GM23338 (cell line): Measurements from ENCODE around the gene NR2C2. TPM values are rescaled to one million over a fixed set of nuclear protein-coding genes. Genes with fewer than 3 reads are reported as not detected.
A peak's percentile ranks its signal among the peaks of the same experiment; 100 is the strongest.

Experiments
- ATAC-seq: fragments of 200-7000 bp; cut with Tn5 transposase; 3 replicates; pipeline ENCODE4 v1.9.1; 2020
- DNase-seq: peaks from one replicate; pipeline ENCODE4 v3.0.0-alpha.2; 2015; ENCODE audit warnings: low spot score
- H2AFZ ChIP-seq: fragments of 200-600 bp; sonication (generic); 2 replicates; pipeline ENCODE4 v1.8.0; 2016; ENCODE audit warnings: antibody characterized with exemption, mild to moderate bottlenecking, moderate library complexity
- H3F3A ChIP-seq: fragments of 200-600 bp; sonication (generic); replicated peaks from 2 replicates; pipeline ENCODE4 v1.8.0; 2017; ENCODE audit warnings: antibody characterized with exemption, mixed run types, low read depth
- H3K27ac ChIP-seq: fragments of 200-600 bp; sonication (generic); 2 replicates; pipeline ENCODE4 v1.6.1; 2016; ENCODE audit warnings: low read depth
- H3K27me3 ChIP-seq: fragments of 200-600 bp; sonication (generic); 2 replicates; pipeline ENCODE4 v1.8.0; 2016; ENCODE audit warnings: mild to moderate bottlenecking, mixed run types, moderate library complexity; ENCODE audit not compliant: insufficient read depth
- H3K36me3 ChIP-seq: fragments of 200-600 bp; sonication (generic); 2 replicates; pipeline ENCODE4 v1.8.0; 2016; ENCODE audit warnings: mild to moderate bottlenecking; ENCODE audit not compliant: insufficient read depth
- H3K4me1 ChIP-seq: fragments of 200-600 bp; sonication (generic); 2 replicates; pipeline ENCODE4 v1.8.0; 2016; ENCODE audit warnings: mild to moderate bottlenecking, moderate library complexity; ENCODE audit not compliant: insufficient read depth
- H3K4me2 ChIP-seq: fragments of 200-600 bp; sonication (generic); 2 replicates; pipeline ENCODE4 v1.7.1; 2017; ENCODE audit warnings: mixed run types
- H3K4me3 ChIP-seq: fragments of 200-600 bp; sonication (generic); 2 replicates; pipeline ENCODE4 v1.6.1; 2016; ENCODE audit warnings: mixed run types
- H3K79me2 ChIP-seq: fragments of 200-600 bp; sonication (generic); replicated peaks from 2 replicates; pipeline ENCODE4 v1.8.0; 2017; ENCODE audit warnings: mild to moderate bottlenecking; ENCODE audit not compliant: insufficient read depth
- H3K9me2 ChIP-seq: fragments of 200-600 bp; sonication (generic); 2 replicates; pipeline ENCODE4 v1.8.0; 2017; ENCODE audit not compliant: insufficient read depth
- H4K20me1 ChIP-seq: fragments of 200-600 bp; sonication (generic); replicated peaks from 2 replicates; pipeline ENCODE4 v1.8.0; 2017; ENCODE audit warnings: mild to moderate bottlenecking; ENCODE audit not compliant: insufficient read depth
- H3K27ac Mint-ChIP-seq: 2 replicates; pipeline ENCODE4 v1.8.0; 2020; ENCODE audit warnings: inconsistent platforms, mild to moderate bottlenecking, moderate library complexity, mixed read lengths
- H3K27me3 Mint-ChIP-seq: 3 replicates; pipeline ENCODE4 v1.8.0; 2022; ENCODE audit warnings: low read depth, mild to moderate bottlenecking, moderate library complexity, mixed read lengths, inconsistent platforms; ENCODE audit not compliant: insufficient read depth, poor library complexity
- H3K36me3 Mint-ChIP-seq: 3 replicates; pipeline ENCODE4 v1.8.0; 2021; ENCODE audit warnings: low read depth, mild to moderate bottlenecking, inconsistent platforms, moderate library complexity, mixed read lengths
- H3K4me1 Mint-ChIP-seq: 3 replicates; pipeline ENCODE4 v1.8.0; 2020; ENCODE audit warnings: mild to moderate bottlenecking, inconsistent platforms, mixed read lengths
- H3K4me3 Mint-ChIP-seq: 3 replicates; pipeline ENCODE4 v1.8.0; 2021; ENCODE audit warnings: moderate library complexity, mild to moderate bottlenecking, inconsistent platforms, mixed read lengths
- H3K9me3 Mint-ChIP-seq: 3 replicates; pipeline ENCODE4 v1.8.0; 2020; ENCODE audit warnings: moderate library complexity, mild to moderate bottlenecking, inconsistent platforms, mixed read lengths
- CREB1 ChIP-seq: fragments of 250-450 bp; sonication (Bioruptor Pico); IDR thresholded peaks from 2 replicates; pipeline ENCODE4 v1.5.0; 2020; ENCODE audit warnings: low read depth, mild to moderate bottlenecking, moderate library complexity
- ETS1 ChIP-seq: IDR thresholded peaks from 2 replicates; pipeline ENCODE4 v1.6.1; 2016; ENCODE audit warnings: antibody characterized with exemption
- EZH2 ChIP-seq: fragments of 200-600 bp; sonication (generic); IDR thresholded peaks from one replicate; pipeline ENCODE4 v1.8.0; 2017; ENCODE audit warnings: antibody characterized with exemption, mild to moderate bottlenecking, low read depth; ENCODE audit not compliant: unreplicated experiment
- EZH2phosphoT487 ChIP-seq: fragments of 200-600 bp; sonication (generic); IDR thresholded peaks from one replicate; pipeline ENCODE4 v1.8.1; 2018; ENCODE audit warnings: antibody characterized with exemption; ENCODE audit not compliant: unreplicated experiment
- JUNB ChIP-seq: IDR thresholded peaks from one replicate; pipeline ENCODE4 v1.6.1; 2016; ENCODE audit warnings: antibody characterized with exemption; ENCODE audit not compliant: unreplicated experiment
- NANOG ChIP-seq: IDR thresholded peaks from 2 replicates; pipeline ENCODE4 v1.6.1; 2016; ENCODE audit warnings: antibody characterized with exemption, borderline replicate concordance
- POLR2AphosphoS5 ChIP-seq: IDR thresholded peaks from 2 replicates; pipeline ENCODE4 v1.6.1; 2016; ENCODE audit warnings: antibody characterized with exemption, low read depth
- STAT1 ChIP-seq: IDR thresholded peaks from one replicate; pipeline ENCODE4 v1.6.1; 2016; ENCODE audit warnings: antibody characterized with exemption; ENCODE audit not compliant: unreplicated experiment
- ZNF114 ChIP-seq: fragments of 250-450 bp; sonication (Bioruptor Pico); IDR thresholded peaks from 2 replicates; pipeline ENCODE4 v1.5.0; 2020; ENCODE audit warnings: mild to moderate bottlenecking, moderate library complexity
- ZNF331 ChIP-seq: fragments of 250-450 bp; sonication (Bioruptor Pico); IDR thresholded peaks from 2 replicates; pipeline ENCODE4 v1.5.0; 2020; ENCODE audit warnings: low read depth, mild to moderate bottlenecking, moderate library complexity
- polyA plus RNA-seq: library from polyadenylated mRNA; unstranded; fragments of >200 nt; fragmentation: Nextera tagmentation; extraction: Ambion mirVana; gene quantifications from 2 replicates; pipeline ENCODE4 v1.2.1, GENCODE V29; 2016
- total RNA-seq: library from RNA; depleted of rRNA; stranded (reverse); fragments of >200 nt; shearing (Covaris generic); gene quantifications from 2 replicates; pipeline ENCODE4 v1.2.3, GENCODE V29; 2014
- TF ChIP-seq, protein P1 (sequence below): IDR thresholded peaks from one replicate; pipeline ENCODE4 v1.6.1; 2018; ENCODE audit warnings: antibody characterized with exemption; ENCODE audit not compliant: unreplicated experiment
- TF ChIP-seq, protein P2 (sequence below): fragments of 250-450 bp; sonication (Bioruptor Pico); IDR thresholded peaks from 2 replicates; pipeline ENCODE4 v1.5.0; 2020; ENCODE audit warnings: mild to moderate bottlenecking, moderate library complexity

Gene NR2C2
- total and polyA plus RNA-seq, 2 experiments from 2014 or later = 12.0 to 57.2 TPM

DNA sequence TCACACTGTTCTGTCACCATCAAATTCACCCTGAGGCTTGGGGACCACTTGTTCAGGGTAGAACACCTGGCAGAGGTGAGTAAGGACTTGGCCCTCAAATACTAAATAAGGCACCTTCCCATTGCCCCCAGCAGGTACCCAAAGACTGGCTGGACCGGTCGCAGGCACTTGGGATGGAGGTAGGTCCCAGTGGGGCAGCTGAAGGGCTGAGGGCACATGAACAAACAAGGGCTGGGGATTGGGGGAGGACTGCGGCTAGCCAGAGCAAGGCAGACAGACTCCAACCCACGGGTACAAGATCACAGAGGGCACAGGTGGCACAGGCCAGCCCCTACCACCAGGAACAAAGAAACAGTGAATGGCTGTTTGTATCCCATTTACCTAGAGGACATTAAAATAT lies 115.9 kb downstream of the NR2C2 start:
- no peaks in the 10 kb centered on the region for H3K9me2 ChIP-seq
- peaks cover 6% of the 10 kb centered on the region; the same call in 1 of the 2 replicates for H3K4me1 ChIP-seq
- TF ChIP-seq NANOG (no peak), STAT1 (no peak), JUNB (no peak), ZNF331 (CRISPR knock-in tag) (no peak), ZNF114 (no peak), POLR2AphosphoS5 (no peak), CREB1 (CRISPR knock-in tag) (no peak), EZH2 (no peak), EZH2phosphoT487 (no peak), ETS1 (no peak)
- TF ChIP-seq, protein P1, sequence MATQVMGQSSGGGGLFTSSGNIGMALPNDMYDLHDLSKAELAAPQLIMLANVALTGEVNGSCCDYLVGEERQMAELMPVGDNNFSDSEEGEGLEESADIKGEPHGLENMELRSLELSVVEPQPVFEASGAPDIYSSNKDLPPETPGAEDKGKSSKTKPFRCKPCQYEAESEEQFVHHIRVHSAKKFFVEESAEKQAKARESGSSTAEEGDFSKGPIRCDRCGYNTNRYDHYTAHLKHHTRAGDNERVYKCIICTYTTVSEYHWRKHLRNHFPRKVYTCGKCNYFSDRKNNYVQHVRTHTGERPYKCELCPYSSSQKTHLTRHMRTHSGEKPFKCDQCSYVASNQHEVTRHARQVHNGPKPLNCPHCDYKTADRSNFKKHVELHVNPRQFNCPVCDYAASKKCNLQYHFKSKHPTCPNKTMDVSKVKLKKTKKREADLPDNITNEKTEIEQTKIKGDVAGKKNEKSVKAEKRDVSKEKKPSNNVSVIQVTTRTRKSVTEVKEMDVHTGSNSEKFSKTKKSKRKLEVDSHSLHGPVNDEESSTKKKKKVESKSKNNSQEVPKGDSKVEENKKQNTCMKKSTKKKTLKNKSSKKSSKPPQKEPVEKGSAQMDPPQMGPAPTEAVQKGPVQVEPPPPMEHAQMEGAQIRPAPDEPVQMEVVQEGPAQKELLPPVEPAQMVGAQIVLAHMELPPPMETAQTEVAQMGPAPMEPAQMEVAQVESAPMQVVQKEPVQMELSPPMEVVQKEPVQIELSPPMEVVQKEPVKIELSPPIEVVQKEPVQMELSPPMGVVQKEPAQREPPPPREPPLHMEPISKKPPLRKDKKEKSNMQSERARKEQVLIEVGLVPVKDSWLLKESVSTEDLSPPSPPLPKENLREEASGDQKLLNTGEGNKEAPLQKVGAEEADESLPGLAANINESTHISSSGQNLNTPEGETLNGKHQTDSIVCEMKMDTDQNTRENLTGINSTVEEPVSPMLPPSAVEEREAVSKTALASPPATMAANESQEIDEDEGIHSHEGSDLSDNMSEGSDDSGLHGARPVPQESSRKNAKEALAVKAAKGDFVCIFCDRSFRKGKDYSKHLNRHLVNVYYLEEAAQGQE = no peak
- TF ChIP-seq, protein P2, sequence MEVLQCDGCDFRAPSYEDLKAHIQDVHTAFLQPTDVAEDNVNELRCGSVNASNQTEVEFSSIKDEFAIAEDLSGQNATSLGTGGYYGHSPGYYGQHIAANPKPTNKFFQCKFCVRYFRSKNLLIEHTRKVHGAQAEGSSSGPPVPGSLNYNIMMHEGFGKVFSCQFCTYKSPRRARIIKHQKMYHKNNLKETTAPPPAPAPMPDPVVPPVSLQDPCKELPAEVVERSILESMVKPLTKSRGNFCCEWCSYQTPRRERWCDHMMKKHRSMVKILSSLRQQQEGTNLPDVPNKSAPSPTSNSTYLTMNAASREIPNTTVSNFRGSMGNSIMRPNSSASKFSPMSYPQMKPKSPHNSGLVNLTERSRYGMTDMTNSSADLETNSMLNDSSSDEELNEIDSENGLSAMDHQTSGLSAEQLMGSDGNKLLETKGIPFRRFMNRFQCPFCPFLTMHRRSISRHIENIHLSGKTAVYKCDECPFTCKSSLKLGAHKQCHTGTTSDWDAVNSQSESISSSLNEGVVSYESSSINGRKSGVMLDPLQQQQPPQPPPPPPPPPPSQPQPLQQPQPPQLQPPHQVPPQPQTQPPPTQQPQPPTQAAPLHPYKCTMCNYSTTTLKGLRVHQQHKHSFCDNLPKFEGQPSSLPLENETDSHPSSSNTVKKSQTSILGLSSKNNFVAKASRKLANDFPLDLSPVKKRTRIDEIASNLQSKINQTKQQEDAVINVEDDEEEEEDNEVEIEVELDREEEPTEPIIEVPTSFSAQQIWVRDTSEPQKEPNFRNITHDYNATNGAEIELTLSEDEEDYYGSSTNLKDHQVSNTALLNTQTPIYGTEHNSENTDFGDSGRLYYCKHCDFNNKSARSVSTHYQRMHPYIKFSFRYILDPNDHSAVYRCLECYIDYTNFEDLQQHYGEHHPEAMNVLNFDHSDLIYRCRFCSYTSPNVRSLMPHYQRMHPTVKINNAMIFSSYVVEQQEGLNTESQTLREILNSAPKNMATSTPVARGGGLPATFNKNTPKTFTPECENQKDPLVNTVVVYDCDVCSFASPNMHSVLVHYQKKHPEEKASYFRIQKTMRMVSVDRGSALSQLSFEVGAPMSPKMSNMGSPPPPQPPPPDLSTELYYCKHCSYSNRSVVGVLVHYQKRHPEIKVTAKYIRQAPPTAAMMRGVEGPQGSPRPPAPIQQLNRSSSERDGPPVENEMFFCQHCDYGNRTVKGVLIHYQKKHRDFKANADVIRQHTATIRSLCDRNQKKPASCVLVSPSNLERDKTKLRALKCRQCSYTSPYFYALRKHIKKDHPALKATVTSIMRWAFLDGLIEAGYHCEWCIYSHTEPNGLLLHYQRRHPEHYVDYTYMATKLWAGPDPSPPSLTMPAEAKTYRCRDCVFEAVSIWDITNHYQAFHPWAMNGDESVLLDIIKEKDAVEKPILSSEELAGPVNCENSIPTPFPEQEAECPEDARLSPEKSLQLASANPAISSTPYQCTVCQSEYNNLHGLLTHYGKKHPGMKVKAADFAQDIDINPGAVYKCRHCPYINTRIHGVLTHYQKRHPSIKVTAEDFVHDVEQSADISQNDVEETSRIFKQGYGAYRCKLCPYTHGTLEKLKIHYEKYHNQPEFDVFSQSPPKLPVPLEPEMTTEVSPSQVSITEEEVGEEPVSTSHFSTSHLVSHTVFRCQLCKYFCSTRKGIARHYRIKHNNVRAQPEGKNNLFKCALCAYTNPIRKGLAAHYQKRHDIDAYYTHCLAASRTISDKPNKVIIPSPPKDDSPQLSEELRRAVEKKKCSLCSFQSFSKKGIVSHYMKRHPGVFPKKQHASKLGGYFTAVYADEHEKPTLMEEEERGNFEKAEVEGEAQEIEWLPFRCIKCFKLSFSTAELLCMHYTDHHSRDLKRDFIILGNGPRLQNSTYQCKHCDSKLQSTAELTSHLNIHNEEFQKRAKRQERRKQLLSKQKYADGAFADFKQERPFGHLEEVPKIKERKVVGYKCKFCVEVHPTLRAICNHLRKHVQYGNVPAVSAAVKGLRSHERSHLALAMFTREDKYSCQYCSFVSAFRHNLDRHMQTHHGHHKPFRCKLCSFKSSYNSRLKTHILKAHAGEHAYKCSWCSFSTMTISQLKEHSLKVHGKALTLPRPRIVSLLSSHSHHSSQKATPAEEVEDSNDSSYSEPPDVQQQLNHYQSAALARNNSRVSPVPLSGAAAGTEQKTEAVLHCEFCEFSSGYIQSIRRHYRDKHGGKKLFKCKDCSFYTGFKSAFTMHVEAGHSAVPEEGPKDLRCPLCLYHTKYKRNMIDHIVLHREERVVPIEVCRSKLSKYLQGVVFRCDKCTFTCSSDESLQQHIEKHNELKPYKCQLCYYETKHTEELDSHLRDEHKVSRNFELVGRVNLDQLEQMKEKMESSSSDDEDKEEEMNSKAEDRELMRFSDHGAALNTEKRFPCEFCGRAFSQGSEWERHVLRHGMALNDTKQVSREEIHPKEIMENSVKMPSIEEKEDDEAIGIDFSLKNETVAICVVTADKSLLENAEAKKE (CRISPR knock-in tag) = no peak
- H3K36me3 Mint-ChIP-seq = peaks cover 47% of the 10 kb centered on the region
- H3K27ac ChIP-seq = no peak overlapping the region
- peaks cover 8% of the 10 kb centered on the region for H3K36me3 ChIP-seq
- DNase-seq (no peak), ATAC-seq (no peak)
- H3K27me3 ChIP-seq = no peaks in the 10 kb centered on the region
- no peak overlapping the region for H2AFZ ChIP-seq
- H3K9me3 Mint-ChIP-seq = peaks cover 4% of the 10 kb centered on the region
- peaks cover 50% of the 10 kb centered on the region for H3K79me2 ChIP-seq
- H3F3A ChIP-seq = no peaks in the 10 kb centered on the region
- peak overlapping the region; percentile 98 for H3K4me3 Mint-ChIP-seq
- H3K4me2 ChIP-seq = peak overlapping the region; percentile 77
- peaks cover 8% of the 10 kb centered on the region; the same call in 1 of the 2 replicates for H4K20me1 ChIP-seq
- H3K4me1 Mint-ChIP-seq = peaks cover 18% of the 10 kb centered on the region
- H3K27ac Mint-ChIP-seq = 0 out of 2 replicates have a peak overlapping the region, but pooled peaks have one; percentile 65
- peaks cover 10% of the 10 kb centered on the region for H3K27me3 Mint-ChIP-seq
- peak overlapping the region; percentile 93 for H3K4me3 ChIP-seq
